MM.1S (cell line): ENCODE data around the gene ITGB1.

ENCODE experiments used
- EZH2phosphoT487 ChIP-seq: fragments of 300-600 bp; sonication (generic); IDR thresholded peaks from 2 replicates; pipeline ENCODE4 v1.6.1; 2018; ENCODE audit warnings: antibody characterized with exemption, low read length
- TF ChIP-seq, protein P1 (sequence below): fragments of 300-600 bp; sonication (generic); IDR thresholded peaks from 2 replicates; pipeline ENCODE4 v1.5.1; 2016; ENCODE audit warnings: antibody characterized with exemption, low read length, mixed read lengths

DNA sequence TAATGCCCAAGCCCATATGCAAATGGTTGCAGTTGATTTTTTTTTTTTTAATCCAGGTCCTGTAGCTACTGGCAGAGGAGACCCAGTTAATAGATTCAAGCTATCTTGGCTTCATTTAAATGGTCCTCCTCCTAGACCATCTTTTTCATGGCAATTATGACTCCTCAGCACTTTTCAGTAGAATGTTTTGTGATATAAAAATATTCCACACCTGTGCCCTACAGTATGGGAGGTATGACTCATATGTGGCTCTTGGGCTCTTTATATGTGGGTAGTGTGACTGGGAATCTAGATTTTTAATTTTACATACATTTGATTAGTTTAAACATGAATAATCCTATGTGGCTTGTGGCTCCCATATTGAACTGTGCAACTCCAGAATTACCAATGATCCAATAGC lies 80.1 kb downstream of the ITGB1 start:
- no peak for TF ChIP-seq EZH2phosphoT487
- TF ChIP-seq, protein P1, sequence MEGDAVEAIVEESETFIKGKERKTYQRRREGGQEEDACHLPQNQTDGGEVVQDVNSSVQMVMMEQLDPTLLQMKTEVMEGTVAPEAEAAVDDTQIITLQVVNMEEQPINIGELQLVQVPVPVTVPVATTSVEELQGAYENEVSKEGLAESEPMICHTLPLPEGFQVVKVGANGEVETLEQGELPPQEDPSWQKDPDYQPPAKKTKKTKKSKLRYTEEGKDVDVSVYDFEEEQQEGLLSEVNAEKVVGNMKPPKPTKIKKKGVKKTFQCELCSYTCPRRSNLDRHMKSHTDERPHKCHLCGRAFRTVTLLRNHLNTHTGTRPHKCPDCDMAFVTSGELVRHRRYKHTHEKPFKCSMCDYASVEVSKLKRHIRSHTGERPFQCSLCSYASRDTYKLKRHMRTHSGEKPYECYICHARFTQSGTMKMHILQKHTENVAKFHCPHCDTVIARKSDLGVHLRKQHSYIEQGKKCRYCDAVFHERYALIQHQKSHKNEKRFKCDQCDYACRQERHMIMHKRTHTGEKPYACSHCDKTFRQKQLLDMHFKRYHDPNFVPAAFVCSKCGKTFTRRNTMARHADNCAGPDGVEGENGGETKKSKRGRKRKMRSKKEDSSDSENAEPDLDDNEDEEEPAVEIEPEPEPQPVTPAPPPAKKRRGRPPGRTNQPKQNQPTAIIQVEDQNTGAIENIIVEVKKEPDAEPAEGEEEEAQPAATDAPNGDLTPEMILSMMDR: no peak
